ENCODE measurements around the gene ARRDC5.
A peak's percentile ranks its signal among the peaks of the same experiment; 100 is the strongest.

Gene ARRDC5

DNA sequence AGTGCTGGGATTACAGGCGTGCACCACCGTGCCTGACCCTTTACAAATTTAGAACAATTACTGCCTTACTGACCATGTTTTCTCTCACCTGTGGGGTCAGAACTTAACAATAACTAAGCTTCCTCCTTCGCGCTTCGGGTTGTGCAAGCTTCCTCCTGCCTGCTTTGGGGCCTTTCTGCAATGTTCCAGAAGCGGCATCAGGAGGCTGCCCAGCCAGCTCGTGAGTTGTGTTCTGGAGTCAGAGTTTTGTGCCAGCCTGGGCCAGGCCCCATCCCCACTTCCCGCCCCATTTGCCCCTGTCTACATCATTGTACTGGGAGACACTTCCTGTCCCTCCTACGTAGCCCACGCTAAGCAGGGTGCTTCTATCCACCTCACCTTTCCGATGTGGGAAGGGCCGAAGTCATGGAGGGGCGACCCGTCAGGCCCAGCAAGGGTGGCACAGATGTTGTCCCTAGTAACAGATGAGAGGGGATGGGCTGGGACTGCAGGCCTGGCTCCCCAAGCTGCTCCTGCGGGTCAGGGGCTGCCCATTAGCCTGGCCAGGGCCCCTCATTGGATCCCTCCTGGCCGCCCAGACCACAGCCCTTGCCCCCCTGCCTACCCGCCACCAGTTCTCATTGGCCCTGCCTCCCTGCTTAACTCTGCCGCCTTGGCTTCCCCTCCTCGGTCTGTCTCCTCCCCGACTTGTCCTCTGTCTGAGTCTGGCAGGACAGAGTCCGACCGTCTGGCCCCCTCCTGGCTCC lies 20.0 kb upstream of the ARRDC5 start:
- DNase-seq = no peak
- H3K4me3 ChIP-seq (ENCODE audit: low read depth, low read length) = no peak overlapping the region
- TF ChIP-seq, protein P1, sequence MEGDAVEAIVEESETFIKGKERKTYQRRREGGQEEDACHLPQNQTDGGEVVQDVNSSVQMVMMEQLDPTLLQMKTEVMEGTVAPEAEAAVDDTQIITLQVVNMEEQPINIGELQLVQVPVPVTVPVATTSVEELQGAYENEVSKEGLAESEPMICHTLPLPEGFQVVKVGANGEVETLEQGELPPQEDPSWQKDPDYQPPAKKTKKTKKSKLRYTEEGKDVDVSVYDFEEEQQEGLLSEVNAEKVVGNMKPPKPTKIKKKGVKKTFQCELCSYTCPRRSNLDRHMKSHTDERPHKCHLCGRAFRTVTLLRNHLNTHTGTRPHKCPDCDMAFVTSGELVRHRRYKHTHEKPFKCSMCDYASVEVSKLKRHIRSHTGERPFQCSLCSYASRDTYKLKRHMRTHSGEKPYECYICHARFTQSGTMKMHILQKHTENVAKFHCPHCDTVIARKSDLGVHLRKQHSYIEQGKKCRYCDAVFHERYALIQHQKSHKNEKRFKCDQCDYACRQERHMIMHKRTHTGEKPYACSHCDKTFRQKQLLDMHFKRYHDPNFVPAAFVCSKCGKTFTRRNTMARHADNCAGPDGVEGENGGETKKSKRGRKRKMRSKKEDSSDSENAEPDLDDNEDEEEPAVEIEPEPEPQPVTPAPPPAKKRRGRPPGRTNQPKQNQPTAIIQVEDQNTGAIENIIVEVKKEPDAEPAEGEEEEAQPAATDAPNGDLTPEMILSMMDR (IDR thresholded peaks at IDR 0.05; ENCODE audit: low read depth, low read length, missing control alignments) = no peak
- no peaks in the 10 kb centered on the region for H3K27me3 ChIP-seq (replicated peaks)
- H3K36me3 ChIP-seq (replicated peaks) = peaks cover 7% of the 10 kb centered on the region
- in situ Hi-C loops (cut with HindIII; ENCODE audit: low pct_ligation_motif_present, low sequenced_read_pairs) = no loop called here
- no peak overlapping the region for H3K27ac ChIP-seq

- peaks cover 5% of the 10 kb centered on the region for H3K36me3 ChIP-seq (replicated peaks)
- TF ChIP-seq, protein P1 (IDR thresholded peaks at IDR 0.05; ENCODE audit: low read depth, low read length, missing control alignments) = no peak
- DNase-seq = no peak
- peak overlapping the region; percentile 83 for H3K27ac ChIP-seq
- no peak overlapping the region for H3K4me3 ChIP-seq (ENCODE audit: low read depth, low read length)
- no peaks in the 10 kb centered on the region for H3K27me3 ChIP-seq (replicated peaks)
- in situ Hi-C loops (cut with HindIII; ENCODE audit: low pct_ligation_motif_present, low sequenced_read_pairs) = no loop called here
These were observed 13.8 kb upstream of the ARRDC5 start for GRCh38 chr19:4916292-4917082.

- TF ChIP-seq, protein P1 (IDR thresholded peaks at IDR 0.05; ENCODE audit: low read depth, low read length, missing control alignments) = no peak
- Histone ChIP-seq H3K27ac (peak overlapping the region; percentile 83), H3K36me3 (replicated peaks) (peaks cover 2% of the 10 kb centered on the region), H3K4me3 (ENCODE audit: low read depth, low read length) (no peak overlapping the region), H3K27me3 (replicated peaks) (no peaks in the 10 kb centered on the region)
- in situ Hi-C loops (cut with HindIII; ENCODE audit: low pct_ligation_motif_present, low sequenced_read_pairs) = no loop called here
- DNase-seq = peak; percentile 90
These were observed 12.2 kb upstream of the ARRDC5 start for GRCh38 chr19:4914736-4915501.

DNA sequence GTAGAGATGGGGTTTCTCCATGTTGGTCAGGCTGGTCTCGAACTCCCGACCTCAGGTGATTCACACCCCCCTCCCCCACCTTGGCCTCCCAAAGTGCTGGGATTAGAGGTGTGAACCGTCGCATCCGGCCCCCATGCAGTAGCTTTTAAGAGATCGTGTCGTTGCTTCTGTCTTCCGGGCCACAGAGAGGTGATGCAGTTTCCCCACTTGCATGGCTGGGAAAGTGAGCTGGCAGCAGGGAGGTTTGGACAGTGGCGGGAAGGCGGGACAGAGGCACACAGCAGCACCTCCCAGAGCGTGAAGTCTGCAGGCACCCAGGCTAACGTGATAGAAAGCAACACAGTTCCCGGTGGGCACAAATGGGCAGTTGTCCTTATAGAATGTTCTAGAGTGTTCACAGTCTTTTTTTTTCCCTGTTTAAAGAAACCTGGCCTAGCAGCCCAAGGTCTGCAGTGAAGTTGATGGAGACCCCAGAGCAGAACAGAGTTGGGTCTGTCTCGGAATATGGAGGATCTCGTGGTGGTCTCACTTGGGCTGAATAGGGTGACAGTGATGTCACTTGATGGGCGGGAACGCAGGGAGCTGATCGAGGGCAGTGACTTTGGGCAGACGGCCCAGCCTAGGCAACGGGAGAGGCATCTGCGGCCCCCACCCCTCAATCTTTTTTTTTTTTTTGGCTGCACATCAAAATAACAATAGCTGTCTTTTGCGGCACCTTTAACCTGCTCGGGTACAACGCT lies 11.5 kb upstream of the ARRDC5 start:
- no peak for DNase-seq
- peak overlapping the region; percentile 83 for H3K27ac ChIP-seq
- no peak overlapping the region for H3K4me3 ChIP-seq (ENCODE audit: low read depth, low read length)
- TF ChIP-seq, protein P1 (IDR thresholded peaks at IDR 0.05; ENCODE audit: low read depth, low read length, missing control alignments) = no peak
- in situ Hi-C loops (cut with HindIII; ENCODE audit: low pct_ligation_motif_present, low sequenced_read_pairs) = no loop called here
- H3K36me3 ChIP-seq (replicated peaks) = no peaks in the 10 kb centered on the region
- H3K27me3 ChIP-seq (replicated peaks) = no peaks in the 10 kb centered on the region

All from brain microvascular endothelial cell (primary cell).